ENCODE measurements around the gene NPIPB2. TPM values are rescaled to one million over a fixed set of nuclear protein-coding genes. Genes with fewer than 3 reads are reported as not detected.

The NPIPB2 gene
- total and polyA plus RNA-seq, 2 of the 13 experiments (the other 11 are each of a cell fraction or from before 2014, with no cell fraction given) = 1.8 to 4.1 TPM

DNA sequence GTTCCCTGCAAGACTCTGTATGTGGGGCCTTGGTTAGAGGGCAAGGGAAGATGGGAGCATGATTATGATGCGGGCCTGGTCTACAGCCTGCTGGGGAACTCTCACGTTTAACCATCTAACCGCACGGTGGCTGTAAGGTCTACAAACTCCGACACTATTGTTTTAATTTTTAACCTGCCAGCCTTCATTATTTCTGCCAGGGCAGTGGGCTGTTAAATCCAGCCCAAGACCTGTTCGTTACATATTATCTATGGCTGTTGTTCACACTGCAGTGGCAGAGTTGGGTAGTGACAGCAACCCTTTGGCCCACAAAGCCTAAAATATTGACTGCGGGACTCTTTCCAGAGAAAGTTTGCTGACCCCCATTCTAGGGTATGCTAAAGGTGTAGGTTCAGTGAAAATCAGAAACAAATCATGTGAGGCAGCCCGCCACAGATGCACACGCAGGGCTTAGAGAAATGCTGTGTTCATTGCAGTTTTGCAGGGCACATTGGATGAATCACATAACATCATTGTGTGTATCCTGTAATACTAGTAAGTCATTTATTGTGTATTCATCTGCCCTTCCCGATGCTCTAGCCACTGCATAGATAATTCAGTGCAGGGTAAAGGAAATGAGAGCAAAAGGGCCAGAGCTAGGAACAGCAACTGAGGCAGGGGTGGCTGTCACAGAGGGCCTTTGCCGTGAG is 49.0 kb upstream of the NPIPB2 start (continued):
- TF ChIP-seq, protein P1, sequence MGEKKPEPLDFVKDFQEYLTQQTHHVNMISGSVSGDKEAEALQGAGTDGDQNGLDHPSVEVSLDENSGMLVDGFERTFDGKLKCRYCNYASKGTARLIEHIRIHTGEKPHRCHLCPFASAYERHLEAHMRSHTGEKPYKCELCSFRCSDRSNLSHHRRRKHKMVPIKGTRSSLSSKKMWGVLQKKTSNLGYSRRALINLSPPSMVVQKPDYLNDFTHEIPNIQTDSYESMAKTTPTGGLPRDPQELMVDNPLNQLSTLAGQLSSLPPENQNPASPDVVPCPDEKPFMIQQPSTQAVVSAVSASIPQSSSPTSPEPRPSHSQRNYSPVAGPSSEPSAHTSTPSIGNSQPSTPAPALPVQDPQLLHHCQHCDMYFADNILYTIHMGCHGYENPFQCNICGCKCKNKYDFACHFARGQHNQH (CRISPR knock-in tag; IDR thresholded peaks at IDR 0.05) = no peak
- TF ChIP-seq KDM1A (CRISPR knock-in tag; IDR thresholded peaks at IDR 0.05) (no peak), ZNF354B (CRISPR knock-in tag; IDR thresholded peaks at IDR 0.05) (no peak), ZNF180 (CRISPR knock-in tag; IDR thresholded peaks at IDR 0.05; ENCODE audit: borderline replicate concordance, low read depth) (no peak), U2AF2 (IDR thresholded peaks at IDR 0.05; ENCODE audit: low read depth, low read length) (no peak), ZFP90 (CRISPR knock-in tag; IDR thresholded peaks at IDR 0.05; ENCODE audit: borderline replicate concordance) (no peak)
- TF ChIP-seq, protein P2, sequence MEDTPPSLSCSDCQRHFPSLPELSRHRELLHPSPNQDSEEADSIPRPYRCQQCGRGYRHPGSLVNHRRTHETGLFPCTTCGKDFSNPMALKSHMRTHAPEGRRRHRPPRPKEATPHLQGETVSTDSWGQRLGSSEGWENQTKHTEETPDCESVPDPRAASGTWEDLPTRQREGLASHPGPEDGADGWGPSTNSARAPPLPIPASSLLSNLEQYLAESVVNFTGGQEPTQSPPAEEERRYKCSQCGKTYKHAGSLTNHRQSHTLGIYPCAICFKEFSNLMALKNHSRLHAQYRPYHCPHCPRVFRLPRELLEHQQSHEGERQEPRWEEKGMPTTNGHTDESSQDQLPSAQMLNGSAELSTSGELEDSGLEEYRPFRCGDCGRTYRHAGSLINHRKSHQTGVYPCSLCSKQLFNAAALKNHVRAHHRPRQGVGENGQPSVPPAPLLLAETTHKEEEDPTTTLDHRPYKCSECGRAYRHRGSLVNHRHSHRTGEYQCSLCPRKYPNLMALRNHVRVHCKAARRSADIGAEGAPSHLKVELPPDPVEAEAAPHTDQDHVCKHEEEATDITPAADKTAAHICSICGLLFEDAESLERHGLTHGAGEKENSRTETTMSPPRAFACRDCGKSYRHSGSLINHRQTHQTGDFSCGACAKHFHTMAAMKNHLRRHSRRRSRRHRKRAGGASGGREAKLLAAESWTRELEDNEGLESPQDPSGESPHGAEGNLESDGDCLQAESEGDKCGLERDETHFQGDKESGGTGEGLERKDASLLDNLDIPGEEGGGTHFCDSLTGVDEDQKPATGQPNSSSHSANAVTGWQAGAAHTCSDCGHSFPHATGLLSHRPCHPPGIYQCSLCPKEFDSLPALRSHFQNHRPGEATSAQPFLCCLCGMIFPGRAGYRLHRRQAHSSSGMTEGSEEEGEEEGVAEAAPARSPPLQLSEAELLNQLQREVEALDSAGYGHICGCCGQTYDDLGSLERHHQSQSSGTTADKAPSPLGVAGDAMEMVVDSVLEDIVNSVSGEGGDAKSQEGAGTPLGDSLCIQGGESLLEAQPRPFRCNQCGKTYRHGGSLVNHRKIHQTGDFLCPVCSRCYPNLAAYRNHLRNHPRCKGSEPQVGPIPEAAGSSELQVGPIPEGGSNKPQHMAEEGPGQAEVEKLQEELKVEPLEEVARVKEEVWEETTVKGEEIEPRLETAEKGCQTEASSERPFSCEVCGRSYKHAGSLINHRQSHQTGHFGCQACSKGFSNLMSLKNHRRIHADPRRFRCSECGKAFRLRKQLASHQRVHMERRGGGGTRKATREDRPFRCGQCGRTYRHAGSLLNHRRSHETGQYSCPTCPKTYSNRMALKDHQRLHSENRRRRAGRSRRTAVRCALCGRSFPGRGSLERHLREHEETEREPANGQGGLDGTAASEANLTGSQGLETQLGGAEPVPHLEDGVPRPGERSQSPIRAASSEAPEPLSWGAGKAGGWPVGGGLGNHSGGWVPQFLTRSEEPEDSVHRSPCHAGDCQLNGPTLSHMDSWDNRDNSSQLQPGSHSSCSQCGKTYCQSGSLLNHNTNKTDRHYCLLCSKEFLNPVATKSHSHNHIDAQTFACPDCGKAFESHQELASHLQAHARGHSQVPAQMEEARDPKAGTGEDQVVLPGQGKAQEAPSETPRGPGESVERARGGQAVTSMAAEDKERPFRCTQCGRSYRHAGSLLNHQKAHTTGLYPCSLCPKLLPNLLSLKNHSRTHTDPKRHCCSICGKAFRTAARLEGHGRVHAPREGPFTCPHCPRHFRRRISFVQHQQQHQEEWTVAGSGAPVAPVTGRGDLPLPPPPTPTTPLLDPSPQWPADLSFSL (CRISPR knock-in tag; IDR thresholded peaks at IDR 0.05) = no peak
- TF ChIP-seq, protein P3, sequence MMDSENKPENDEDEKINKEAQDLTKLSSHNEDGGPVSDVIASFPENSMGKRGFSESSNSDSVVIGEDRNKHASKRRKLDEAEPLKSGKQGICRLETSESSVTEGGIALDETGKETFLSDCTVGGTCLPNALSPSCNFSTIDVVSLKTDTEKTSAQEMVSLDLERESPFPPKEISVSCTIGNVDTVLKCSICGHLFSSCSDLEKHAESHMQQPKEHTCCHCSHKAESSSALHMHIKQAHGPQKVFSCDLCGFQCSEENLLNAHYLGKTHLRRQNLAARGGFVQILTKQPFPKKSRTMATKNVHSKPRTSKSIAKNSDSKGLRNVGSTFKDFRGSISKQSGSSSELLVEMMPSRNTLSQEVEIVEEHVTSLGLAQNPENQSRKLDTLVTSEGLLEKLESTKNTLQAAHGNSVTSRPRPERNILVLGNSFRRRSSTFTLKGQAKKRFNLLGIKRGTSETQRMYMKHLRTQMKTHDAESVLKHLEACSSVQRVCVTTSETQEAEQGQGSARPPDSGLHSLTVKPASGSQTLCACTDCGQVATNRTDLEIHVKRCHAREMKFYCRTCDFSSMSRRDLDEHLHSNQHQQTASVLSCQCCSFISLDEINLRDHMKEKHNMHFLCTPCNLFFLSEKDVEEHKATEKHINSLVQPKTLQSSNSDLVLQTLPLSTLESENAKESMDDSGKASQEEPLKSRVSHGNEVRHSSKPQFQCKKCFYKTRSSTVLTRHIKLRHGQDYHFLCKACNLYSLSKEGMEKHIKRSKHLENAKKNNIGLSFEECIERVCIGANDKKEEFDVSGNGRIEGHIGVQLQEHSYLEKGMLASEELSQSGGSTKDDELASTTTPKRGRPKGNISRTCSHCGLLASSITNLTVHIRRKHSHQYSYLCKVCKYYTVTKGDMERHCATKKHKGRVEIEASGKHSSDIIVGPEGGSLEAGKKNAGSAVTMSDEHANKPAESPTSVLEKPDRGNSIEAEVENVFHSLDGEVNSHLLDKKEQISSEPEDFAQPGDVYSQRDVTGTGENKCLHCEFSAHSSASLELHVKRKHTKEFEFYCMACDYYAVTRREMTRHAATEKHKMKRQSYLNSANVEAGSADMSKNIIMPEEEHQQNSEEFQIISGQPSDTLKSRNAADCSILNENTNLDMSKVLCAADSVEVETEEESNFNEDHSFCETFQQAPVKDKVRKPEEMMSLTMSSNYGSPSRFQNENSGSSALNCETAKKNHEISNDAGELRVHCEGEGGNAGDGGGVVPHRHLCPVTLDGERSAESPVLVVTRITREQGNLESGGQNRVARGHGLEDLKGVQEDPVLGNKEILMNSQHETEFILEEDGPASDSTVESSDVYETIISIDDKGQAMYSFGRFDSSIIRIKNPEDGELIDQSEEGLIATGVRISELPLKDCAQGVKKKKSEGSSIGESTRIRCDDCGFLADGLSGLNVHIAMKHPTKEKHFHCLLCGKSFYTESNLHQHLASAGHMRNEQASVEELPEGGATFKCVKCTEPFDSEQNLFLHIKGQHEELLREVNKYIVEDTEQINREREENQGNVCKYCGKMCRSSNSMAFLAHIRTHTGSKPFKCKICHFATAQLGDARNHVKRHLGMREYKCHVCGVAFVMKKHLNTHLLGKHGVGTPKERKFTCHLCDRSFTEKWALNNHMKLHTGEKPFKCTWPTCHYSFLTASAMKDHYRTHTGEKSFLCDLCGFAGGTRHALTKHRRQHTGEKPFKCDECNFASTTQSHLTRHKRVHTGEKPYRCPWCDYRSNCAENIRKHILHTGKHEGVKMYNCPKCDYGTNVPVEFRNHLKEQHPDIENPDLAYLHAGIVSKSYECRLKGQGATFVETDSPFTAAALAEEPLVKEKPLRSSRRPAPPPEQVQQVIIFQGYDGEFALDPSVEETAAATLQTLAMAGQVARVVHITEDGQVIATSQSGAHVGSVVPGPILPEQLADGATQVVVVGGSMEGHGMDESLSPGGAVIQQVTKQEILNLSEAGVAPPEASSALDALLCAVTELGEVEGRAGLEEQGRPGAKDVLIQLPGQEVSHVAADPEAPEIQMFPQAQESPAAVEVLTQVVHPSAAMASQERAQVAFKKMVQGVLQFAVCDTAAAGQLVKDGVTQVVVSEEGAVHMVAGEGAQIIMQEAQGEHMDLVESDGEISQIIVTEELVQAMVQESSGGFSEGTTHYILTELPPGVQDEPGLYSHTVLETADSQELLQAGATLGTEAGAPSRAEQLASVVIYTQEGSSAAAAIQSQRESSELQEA (CRISPR knock-in tag; IDR thresholded peaks at IDR 0.05; ENCODE audit: not compliant biosample characterization) = no peak
